Ovary (tissue), 3 donors: ENCODE measurements around the gene HMG20B.

ENCODE experiments used
- POLR2A ChIP-seq: fragments of 450-650 bp; IDR thresholded peaks from one replicate; pipeline ENCODE4 v1.6.1; 2017; ENCODE audit warnings: antibody characterized with exemption, mild to moderate bottlenecking, moderate library complexity
- TF ChIP-seq, protein P1 (sequence below), 3 donors: fragments of 450-650 bp in 2 of 3; fragments of 200-600 bp in 1 of 3; IDR thresholded peaks; one replicate each; pipeline versions ENCODE4 v1.5.1 to v1.8.0; 2016 to 2022; ENCODE audit warnings: antibody characterized with exemption in 3 of 3, mild to moderate bottlenecking in 1 of 3
- donor health status: DM: no; HTN: no; CAD: no.

DNA sequence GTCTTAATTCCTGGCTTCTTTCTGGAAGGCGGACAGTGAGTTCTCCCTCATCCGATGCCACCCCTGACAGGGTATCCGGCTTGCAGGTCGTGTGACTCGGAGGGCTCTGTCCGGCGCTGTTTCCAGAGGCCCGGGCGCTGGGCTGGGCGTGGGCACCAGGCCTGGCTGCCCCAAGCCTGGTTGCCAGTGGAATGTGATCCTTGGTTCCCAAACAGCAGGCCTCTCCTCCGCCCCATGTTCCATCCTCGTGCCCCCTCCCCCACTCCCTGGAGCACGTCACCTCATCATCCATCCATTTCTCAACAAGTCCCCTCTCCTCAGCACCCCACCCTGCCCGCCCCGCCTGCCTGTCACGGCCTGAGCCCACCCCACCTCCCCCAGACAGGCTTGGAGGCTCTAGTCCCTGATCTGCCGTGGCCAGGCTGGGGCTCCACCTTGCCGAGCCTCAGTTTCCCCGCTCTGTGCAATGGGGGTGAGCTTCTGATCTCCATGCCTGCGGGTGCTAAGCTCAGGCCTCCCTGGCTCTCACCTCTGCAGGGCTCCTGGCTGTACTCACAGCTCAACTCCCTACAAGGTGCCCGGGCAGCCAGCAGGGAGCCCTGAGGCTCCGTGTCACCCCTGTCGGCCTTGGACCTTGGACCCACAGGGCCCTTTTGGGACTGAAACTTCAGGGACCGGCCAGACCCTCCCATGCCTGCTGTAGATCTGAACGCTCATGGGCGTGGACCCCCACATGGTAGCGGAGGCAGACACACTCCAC is 31.7 kb downstream of the HMG20B start:
- no peak for TF ChIP-seq POLR2A
- TF ChIP-seq, protein P1, sequence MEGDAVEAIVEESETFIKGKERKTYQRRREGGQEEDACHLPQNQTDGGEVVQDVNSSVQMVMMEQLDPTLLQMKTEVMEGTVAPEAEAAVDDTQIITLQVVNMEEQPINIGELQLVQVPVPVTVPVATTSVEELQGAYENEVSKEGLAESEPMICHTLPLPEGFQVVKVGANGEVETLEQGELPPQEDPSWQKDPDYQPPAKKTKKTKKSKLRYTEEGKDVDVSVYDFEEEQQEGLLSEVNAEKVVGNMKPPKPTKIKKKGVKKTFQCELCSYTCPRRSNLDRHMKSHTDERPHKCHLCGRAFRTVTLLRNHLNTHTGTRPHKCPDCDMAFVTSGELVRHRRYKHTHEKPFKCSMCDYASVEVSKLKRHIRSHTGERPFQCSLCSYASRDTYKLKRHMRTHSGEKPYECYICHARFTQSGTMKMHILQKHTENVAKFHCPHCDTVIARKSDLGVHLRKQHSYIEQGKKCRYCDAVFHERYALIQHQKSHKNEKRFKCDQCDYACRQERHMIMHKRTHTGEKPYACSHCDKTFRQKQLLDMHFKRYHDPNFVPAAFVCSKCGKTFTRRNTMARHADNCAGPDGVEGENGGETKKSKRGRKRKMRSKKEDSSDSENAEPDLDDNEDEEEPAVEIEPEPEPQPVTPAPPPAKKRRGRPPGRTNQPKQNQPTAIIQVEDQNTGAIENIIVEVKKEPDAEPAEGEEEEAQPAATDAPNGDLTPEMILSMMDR (IDR thresholded peaks at IDR 0.05) = no peak
